Measurements from ENCODE around the gene NFAT5.

The NFAT5 gene

GRCh38 chr16:69616082-69616481, 50.3 kb downstream of the NFAT5 start:
- TF ChIP-seq EP300 (IDR thresholded peaks at IDR 0.05; ENCODE audit: borderline replicate concordance), result no peak
- TF ChIP-seq CREB1 (IDR thresholded peaks at IDR 0.05; ENCODE audit: low read depth), result no peak
- TF ChIP-seq FOXM1 (IDR thresholded peaks at IDR 0.05; ENCODE audit: borderline replicate concordance, low read depth), result no peak
- no peak for TF ChIP-seq NFIC (IDR thresholded peaks at IDR 0.05)
- TF ChIP-seq EGR1 (IDR thresholded peaks at IDR 0.05), result no peak

GRCh38 chr16:69618307-69618706, 52.5 kb downstream of the NFAT5 start:
- peak; percentile 43; the same call in 1 of the 2 replicates for TF ChIP-seq NFIC (IDR thresholded peaks at IDR 0.05)
- no peak for TF ChIP-seq YY1 (IDR thresholded peaks at IDR 0.05; ENCODE audit: low read depth)
- TF ChIP-seq FOXM1 (IDR thresholded peaks at IDR 0.05; ENCODE audit: borderline replicate concordance, low read depth), result no peak

GRCh38 chr16:69618721-69619120, 53.0 kb downstream of the NFAT5 start:
- TF ChIP-seq FOXM1 (IDR thresholded peaks at IDR 0.05; ENCODE audit: borderline replicate concordance, low read depth) (no peak), USF1 (IDR thresholded peaks at IDR 0.05) (no peak), ZBTB7A (IDR thresholded peaks at IDR 0.05; ENCODE audit: low read depth) (no peak), CEBPB (IDR thresholded peaks at IDR 0.05) (no peak), NFIC (IDR thresholded peaks at IDR 0.05) (no peak), REST (IDR thresholded peaks at IDR 0.05; ENCODE audit: low read depth) (no peak)

- TF ChIP-seq NFIC (IDR thresholded peaks at IDR 0.05) (no peak), ZBTB7A (IDR thresholded peaks at IDR 0.05; ENCODE audit: low read depth) (no peak), REST (IDR thresholded peaks at IDR 0.05; ENCODE audit: low read depth) (no peak), MAX (IDR thresholded peaks at IDR 0.05) (no peak), EP300 (IDR thresholded peaks at IDR 0.05; ENCODE audit: borderline replicate concordance) (no peak), CREB1 (IDR thresholded peaks at IDR 0.05; ENCODE audit: low read depth) (no peak), YY1 (IDR thresholded peaks at IDR 0.05; ENCODE audit: low read depth) (no peak), RAD21 (IDR thresholded peaks at IDR 0.05; ENCODE audit: low read depth) (no peak), EGR1 (IDR thresholded peaks at IDR 0.05) (no peak), TEAD4 (IDR thresholded peaks at IDR 0.05) (no peak)
Measured at GRCh38 chr16:69619514-69619913, 53.7 kb downstream of the NFAT5 start.

GRCh38 chr16:69620573-69620972, 54.8 kb downstream of the NFAT5 start:
- TF ChIP-seq EGR1 (IDR thresholded peaks at IDR 0.05) (no peak), ZBTB7A (IDR thresholded peaks at IDR 0.05; ENCODE audit: low read depth) (no peak), CEBPB (IDR thresholded peaks at IDR 0.05) (no peak), NFIC (IDR thresholded peaks at IDR 0.05) (no peak), YY1 (IDR thresholded peaks at IDR 0.05; ENCODE audit: low read depth) (no peak), EP300 (IDR thresholded peaks at IDR 0.05; ENCODE audit: borderline replicate concordance) (no peak), USF1 (IDR thresholded peaks at IDR 0.05) (no peak), CREB1 (IDR thresholded peaks at IDR 0.05; ENCODE audit: low read depth) (no peak), TEAD4 (IDR thresholded peaks at IDR 0.05) (no peak), REST (IDR thresholded peaks at IDR 0.05; ENCODE audit: low read depth) (no peak)

- TF ChIP-seq CEBPB (IDR thresholded peaks at IDR 0.05) (no peak), EP300 (IDR thresholded peaks at IDR 0.05; ENCODE audit: borderline replicate concordance) (no peak), ZBTB7A (IDR thresholded peaks at IDR 0.05; ENCODE audit: low read depth) (no peak), EGR1 (IDR thresholded peaks at IDR 0.05) (no peak), MAX (IDR thresholded peaks at IDR 0.05) (no peak), USF1 (IDR thresholded peaks at IDR 0.05) (no peak), RAD21 (IDR thresholded peaks at IDR 0.05; ENCODE audit: low read depth) (no peak), TCF12 (IDR thresholded peaks at IDR 0.05; ENCODE audit: low read depth) (no peak), YY1 (IDR thresholded peaks at IDR 0.05; ENCODE audit: low read depth) (no peak), TAF1 (IDR thresholded peaks at IDR 0.05; ENCODE audit: low read depth) (no peak), FOXM1 (IDR thresholded peaks at IDR 0.05; ENCODE audit: borderline replicate concordance, low read depth) (no peak), REST (IDR thresholded peaks at IDR 0.05; ENCODE audit: low read depth) (no peak), NFIC (IDR thresholded peaks at IDR 0.05) (no peak), TEAD4 (IDR thresholded peaks at IDR 0.05) (no peak)
Measured at GRCh38 chr16:69621225-69621624, 55.5 kb downstream of the NFAT5 start.

All from Ishikawa (cell line).